CD4-positive, alpha-beta memory T cell (primary cell): Measurements from ENCODE around the gene DGKG. TPM values are rescaled to one million over a fixed set of nuclear protein-coding genes. Genes with fewer than 3 reads are reported as not detected.

ENCODE experiments used
- CTCF ChIA-PET: fragments of 350-600 bp; sonication (Branson Sonifier 250); formaldehyde crosslinking; loops from one replicate; lab custom pipeline; 2021; ENCODE audit warnings: inconsistent platforms; ENCODE audit not compliant: partially characterized antibody; lab: Charles Lee
- POLR2A ChIA-PET: fragments of 350-600 bp; sonication (Branson Sonifier 250); formaldehyde crosslinking; loops from one replicate; lab custom pipeline; 2021; ENCODE audit not compliant: partially characterized antibody; lab: Charles Lee
- DNase-seq, 5 donors: peaks; one replicate each; pipeline versions ENCODE4 v3.0.0 to v3.0.0-alpha.2; 2020 to 2022; ENCODE audit warnings: mixed read lengths in 1 of 5
- H3K27ac ChIP-seq: one replicate; pipeline ENCODE4 v1.7.0; 2013; ENCODE audit warnings: low read depth, low read length
- H3K27me3 ChIP-seq: 2 replicates; pipeline ENCODE4 v1.7.0; 2013; ENCODE audit warnings: mild to moderate bottlenecking, low read length, moderate library complexity; ENCODE audit not compliant: insufficient read depth
- H3K36me3 ChIP-seq: 2 replicates; pipeline ENCODE4 v1.7.0; 2013; ENCODE audit warnings: mild to moderate bottlenecking, low read length, moderate library complexity; ENCODE audit not compliant: insufficient read depth
- H3K4me1 ChIP-seq: 2 replicates; pipeline ENCODE4 v1.7.0; 2013; ENCODE audit warnings: mild to moderate bottlenecking, low read length, moderate library complexity; ENCODE audit not compliant: insufficient read depth
- H3K4me3 ChIP-seq, 2 donors: one replicate each; pipeline ENCODE4 v1.7.0; 2013; ENCODE audit warnings: low read length in 2 of 2, mild to moderate bottlenecking in 1 of 2
- H3K9me3 ChIP-seq, 2 donors: one replicate each; pipeline ENCODE4 v1.7.0; 2013; ENCODE audit warnings: low read length in 2 of 2, control low read depth in 1 of 2; ENCODE audit not compliant: control insufficient read depth in 1 of 2
- H3K27ac Mint-ChIP-seq, 7 donors: one replicate each; pipeline ENCODE4 v1.8.0; 2020 to 2021; ENCODE audit warnings: mixed read lengths in 7 of 7, mild to moderate bottlenecking in 6 of 7, inconsistent platforms in 3 of 7, moderate library complexity in 3 of 7
- H3K27me3 Mint-ChIP-seq, 2 donors: one replicate each; pipeline ENCODE4 v1.8.0; 2020 to 2021; ENCODE audit warnings: mixed read lengths in 2 of 2
- H3K36me3 Mint-ChIP-seq, 2 donors: one replicate each; pipeline ENCODE4 v1.8.0; 2020 to 2021; ENCODE audit warnings: mixed read lengths in 2 of 2, inconsistent platforms in 1 of 2, mild to moderate bottlenecking in 1 of 2
- H3K4me1 Mint-ChIP-seq, 4 donors: one replicate each; pipeline ENCODE4 v1.8.0; 2020 to 2021; ENCODE audit warnings: mixed read lengths in 4 of 4, mild to moderate bottlenecking in 1 of 4
- H3K4me3 Mint-ChIP-seq, 8 donors: one replicate each; pipeline ENCODE4 v1.8.0; 2020 to 2021; ENCODE audit warnings: mixed read lengths in 8 of 8, mild to moderate bottlenecking in 7 of 8, moderate library complexity in 6 of 8, inconsistent platforms in 3 of 8
- H3K9me3 Mint-ChIP-seq, 8 donors: one replicate each; pipeline ENCODE4 v1.8.0; 2020 to 2021; ENCODE audit warnings: mixed read lengths in 8 of 8, mild to moderate bottlenecking in 5 of 8, inconsistent platforms in 3 of 8, moderate library complexity in 1 of 8
- intact Hi-C: fragments of 100-400 bp; cut with micrococcal nuclease; formaldehyde crosslinking; loops from one replicate; pipeline ENCODE4 v1.15.1; 2023
- polyA plus RNA-seq, 2 donors: library from polyadenylated mRNA; unstranded; fragments of 300-500 nt; fragmentation: Illumina TruSeq; gene quantifications; one replicate each; pipeline ENCODE4 v1.2.3, GENCODE V29; 2021
- total RNA-seq, 2 experiments: library from RNA; stranded (reverse); gene quantifications; one replicate each; pipeline ENCODE4 v1.2.3, GENCODE V29; 2021

The DGKG gene
- total and polyA plus RNA-seq, 4 experiments from 2014 or later = 0.75 TPM; not detected in 3

DNA sequence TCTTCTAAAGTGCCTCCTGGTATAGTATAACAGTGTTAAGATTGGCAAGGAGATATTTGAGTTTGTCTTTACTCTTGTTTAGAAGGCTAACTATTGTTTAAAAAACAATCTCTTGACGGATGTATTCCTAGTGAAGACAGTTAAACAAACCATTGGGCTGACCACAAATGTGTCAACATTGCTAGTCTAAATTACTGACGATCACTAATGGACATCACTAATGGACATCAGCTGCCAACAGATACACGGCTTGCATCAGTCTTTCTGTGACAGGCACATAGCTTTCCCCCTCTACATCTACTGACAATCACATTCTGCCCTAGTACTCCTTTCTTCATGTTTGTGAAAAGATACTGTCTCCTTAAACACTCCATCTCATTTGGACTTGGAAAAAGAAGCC is 196.0 kb downstream of the DGKG start:
- CTCF ChIA-PET = no interaction called here
- peaks cover 0 to 4% (median 0%) of the 10 kb centered on the region in 8 donors for H3K9me3 Mint-ChIP-seq
- Histone ChIP-seq H3K36me3 (no peaks in the 10 kb centered on the region), H3K4me1 (no peaks in the 10 kb centered on the region), H3K4me3 (no peak overlapping the region), H3K27ac (no peak overlapping the region), H3K9me3 (no peaks in the 10 kb centered on the region), H3K27me3 (peaks cover 4% of the 10 kb centered on the region)
- POLR2A ChIA-PET = no interaction called here
- no peaks in the 10 kb centered on the region for H3K36me3 Mint-ChIP-seq
- intact Hi-C loops = no loop called here
- DNase-seq = no peak
- no peak overlapping the region for H3K4me3 Mint-ChIP-seq
- H3K27ac Mint-ChIP-seq = no peak overlapping the region
- peaks cover 0 to 9% (median under 1%) of the 10 kb centered on the region in 4 donors for H3K4me1 Mint-ChIP-seq
- peaks cover 22 to 38% of the 10 kb centered on the region in 2 donors for H3K27me3 Mint-ChIP-seq

- ChIA-PET POLR2A (no interaction called here), CTCF (no interaction called here)
- H3K4me3 Mint-ChIP-seq = no peak overlapping the region
- intact Hi-C loops = no loop called here
- no peak overlapping the region for H3K27ac Mint-ChIP-seq
- H3K36me3 Mint-ChIP-seq = no peaks in the 10 kb centered on the region
- H3K27me3 ChIP-seq = peaks cover 4% of the 10 kb centered on the region
- DNase-seq = no peak
- peaks cover 27 to 42% of the 10 kb centered on the region in 2 donors for H3K27me3 Mint-ChIP-seq
- H3K4me1 Mint-ChIP-seq = peaks cover 0 to 3% (median 0%) of the 10 kb centered on the region in 4 donors
- H3K4me3 ChIP-seq = no peak overlapping the region
- no peak overlapping the region for H3K27ac ChIP-seq
- peaks cover 0 to 4% (median 0%) of the 10 kb centered on the region in 8 donors for H3K9me3 Mint-ChIP-seq
- H3K9me3 ChIP-seq = no peaks in the 10 kb centered on the region
- no peaks in the 10 kb centered on the region for H3K4me1 ChIP-seq
- H3K36me3 ChIP-seq = no peaks in the 10 kb centered on the region
These were observed 196.7 kb downstream of the DGKG start for GRCh38 chr3:186165331-186165730.

- Histone ChIP-seq H3K4me1 (no peaks in the 10 kb centered on the region), H3K27me3 (peaks cover 6% of the 10 kb centered on the region), H3K36me3 (no peaks in the 10 kb centered on the region), H3K27ac (no peak overlapping the region), H3K9me3 (no peaks in the 10 kb centered on the region), H3K4me3 (no peak overlapping the region)
- Mint-ChIP-seq H3K36me3 (no peaks in the 10 kb centered on the region), H3K4me1 (peaks cover 0 to 2% (median 0%) of the 10 kb centered on the region in 4 donors), H3K27ac (no peak overlapping the region), H3K27me3 (peaks cover 29 to 46% of the 10 kb centered on the region in 2 donors), H3K4me3 (no peak overlapping the region), H3K9me3 (peaks cover 0 to 4% (median 0%) of the 10 kb centered on the region in 8 donors)
- ChIA-PET POLR2A (no interaction called here), CTCF (no interaction called here)
- DNase-seq = no peak
- intact Hi-C loops = no loop called here
These were observed 197.3 kb downstream of the DGKG start for GRCh38 chr3:186164696-186165095.

GRCh38 chr3:186162221-186162620 is 199.8 kb downstream of the DGKG start:
- intact Hi-C loops = no loop called here
- Mint-ChIP-seq H3K27me3 (peaks cover 29 to 40% of the 10 kb centered on the region in 2 donors), H3K4me1 (no peaks in the 10 kb centered on the region), H3K4me3 (no peak overlapping the region), H3K27ac (no peak overlapping the region), H3K36me3 (no peaks in the 10 kb centered on the region), H3K9me3 (no peaks in the 10 kb centered on the region)
- Histone ChIP-seq H3K27me3 (peaks cover 6% of the 10 kb centered on the region), H3K36me3 (no peaks in the 10 kb centered on the region), H3K27ac (no peak overlapping the region), H3K4me3 (no peak overlapping the region), H3K4me1 (no peaks in the 10 kb centered on the region), H3K9me3 (no peaks in the 10 kb centered on the region)
- DNase-seq = no peak
- CTCF ChIA-PET = no interaction called here
- POLR2A ChIA-PET = no interaction called here

DNA sequence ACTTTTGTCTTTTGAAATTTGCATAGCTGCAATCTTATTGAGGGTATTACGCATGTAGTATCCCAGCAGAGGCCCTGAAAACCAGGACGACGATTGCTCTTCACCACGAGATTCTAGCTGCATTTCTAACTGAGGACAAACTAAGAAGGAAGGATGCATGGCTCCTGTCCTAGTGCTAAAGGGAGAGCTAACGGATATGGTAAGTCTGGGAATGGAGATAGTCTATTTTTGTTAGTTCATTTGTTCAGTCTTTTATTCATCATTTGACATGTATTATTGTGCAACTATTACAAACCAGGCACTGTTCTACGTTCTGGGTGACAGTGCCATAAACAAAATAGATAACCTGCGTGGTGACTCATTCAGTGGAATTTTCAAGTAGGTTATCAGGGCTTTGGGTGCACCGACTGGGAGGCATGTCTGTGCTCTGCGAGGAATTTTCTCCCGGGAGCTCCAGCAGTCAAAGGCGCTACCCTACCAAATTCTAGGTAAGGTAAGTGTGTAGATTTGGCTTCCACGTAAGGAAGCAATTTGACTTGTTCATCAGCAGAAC is 201.3 kb downstream of the DGKG start:
- Mint-ChIP-seq H3K4me3 (no peak overlapping the region), H3K27ac (no peak overlapping the region), H3K4me1 (no peaks in the 10 kb centered on the region), H3K9me3 (no peaks in the 10 kb centered on the region), H3K36me3 (no peaks in the 10 kb centered on the region), H3K27me3 (peaks cover 25 to 31% of the 10 kb centered on the region in 2 donors)
- Histone ChIP-seq H3K4me1 (no peaks in the 10 kb centered on the region), H3K9me3 (no peaks in the 10 kb centered on the region), H3K36me3 (no peaks in the 10 kb centered on the region), H3K27me3 (peaks cover 6% of the 10 kb centered on the region), H3K27ac (no peak overlapping the region), H3K4me3 (no peak overlapping the region)
- ChIA-PET POLR2A (interaction anchor here (0.6 kb wide), 1 partner anchor 47 kb away, joined by 3 read pairs; no protein-coding TSS in a partner anchor), CTCF (interaction anchor here (0.7 kb wide), 1 partner anchor 24 kb away, joined by 3 read pairs; no protein-coding TSS in a partner anchor)
- no peak for DNase-seq
- intact Hi-C loops = no loop called here

GRCh38 chr3:186154641-186155040 is 207.4 kb downstream of the DGKG start:
- POLR2A ChIA-PET = no interaction called here
- Histone ChIP-seq H3K27ac (no peak overlapping the region), H3K4me3 (no peak overlapping the region), H3K4me1 (peaks cover 9% of the 10 kb centered on the region), H3K9me3 (no peaks in the 10 kb centered on the region), H3K27me3 (no peaks in the 10 kb centered on the region), H3K36me3 (no peaks in the 10 kb centered on the region)
- Mint-ChIP-seq H3K27me3 (peaks cover 15 to 18% of the 10 kb centered on the region in 2 donors), H3K27ac (no peak overlapping the region), H3K4me1 (peaks cover 6 to 9% (median 8%) of the 10 kb centered on the region in 4 donors), H3K9me3 (no peaks in the 10 kb centered on the region), H3K36me3 (no peaks in the 10 kb centered on the region), H3K4me3 (no peak overlapping the region)
- no peak for DNase-seq
- intact Hi-C loops = no loop called here
- CTCF ChIA-PET = no interaction called here

GRCh38 chr3:186152889-186153292 is 209.1 kb downstream of the DGKG start:
- Mint-ChIP-seq H3K36me3 (no peaks in the 10 kb centered on the region), H3K9me3 (no peaks in the 10 kb centered on the region), H3K27me3 (peaks cover 18 to 19% of the 10 kb centered on the region in 2 donors), H3K4me1 (peaks cover 6 to 9% (median 8%) of the 10 kb centered on the region in 4 donors), H3K4me3 (no peak overlapping the region), H3K27ac (no peak overlapping the region)
- intact Hi-C loops = no loop called here
- DNase-seq = no peak
- ChIA-PET POLR2A (no interaction called here), CTCF (no interaction called here)
- no peaks in the 10 kb centered on the region for H3K9me3 ChIP-seq
- H3K4me1 ChIP-seq = peaks cover 9% of the 10 kb centered on the region
- no peaks in the 10 kb centered on the region for H3K27me3 ChIP-seq
- H3K4me3 ChIP-seq = no peak overlapping the region
- H3K27ac ChIP-seq = no peak overlapping the region
- H3K36me3 ChIP-seq = no peaks in the 10 kb centered on the region
